Stimulated activated CD4-positive, alpha-beta T cell treated with anti-CD3 and anti-CD28 coated beads, Interleukin-12 subunit alpha, Interleukin-12 subunit beta, amount 100 ng/mL, for 4 hours (primary cell): Measurements from ENCODE around the gene DHDDS.
"Not testable (repeated sequence)": the region's sequence is repeated elsewhere in the genome, so short reads cannot be mapped to it uniquely, and the experiment has no call there.

Experiments
- DNase-seq: peaks from one replicate; pipeline ENCODE4 v3.0.0-alpha.2; 2020

Gene DHDDS, protein sequence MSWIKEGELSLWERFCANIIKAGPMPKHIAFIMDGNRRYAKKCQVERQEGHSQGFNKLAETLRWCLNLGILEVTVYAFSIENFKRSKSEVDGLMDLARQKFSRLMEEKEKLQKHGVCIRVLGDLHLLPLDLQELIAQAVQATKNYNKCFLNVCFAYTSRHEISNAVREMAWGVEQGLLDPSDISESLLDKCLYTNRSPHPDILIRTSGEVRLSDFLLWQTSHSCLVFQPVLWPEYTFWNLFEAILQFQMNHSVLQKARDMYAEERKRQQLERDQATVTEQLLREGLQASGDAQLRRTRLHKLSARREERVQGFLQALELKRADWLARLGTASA

DNA sequence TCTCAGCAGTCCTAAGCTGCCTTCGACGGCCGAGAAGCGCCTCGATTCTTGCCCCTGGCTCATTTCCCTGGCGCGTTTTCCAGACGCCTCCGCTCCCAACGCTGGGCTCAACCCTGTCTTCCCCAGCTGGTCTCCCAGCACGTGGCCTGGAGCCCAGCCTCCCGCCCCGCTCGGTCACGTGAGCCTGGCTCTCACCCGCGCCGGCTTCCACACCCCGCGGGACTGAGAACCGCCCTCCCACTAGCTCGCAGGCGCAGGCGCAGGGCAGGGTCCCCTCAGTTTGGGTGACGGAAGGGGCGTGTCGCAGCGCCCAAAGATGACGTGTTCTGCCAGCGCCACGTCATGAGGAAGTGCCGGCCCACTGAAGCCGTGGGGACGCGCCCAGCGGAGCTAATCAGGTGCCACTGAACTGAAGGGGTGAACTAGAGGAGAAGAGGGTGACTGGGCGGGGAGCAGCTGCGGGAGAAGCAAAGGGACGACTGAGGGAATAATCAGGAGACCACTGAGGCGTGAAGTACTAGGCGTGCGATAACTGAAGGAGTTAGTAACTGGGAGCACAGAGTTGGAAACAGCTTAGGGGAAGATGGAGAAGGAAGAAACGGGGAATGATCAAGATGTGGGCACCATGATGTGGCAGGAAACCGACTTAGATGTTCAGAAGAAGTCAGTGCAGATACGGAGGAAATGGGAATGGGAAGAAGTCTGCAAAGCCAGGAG lies at the start of gene DHDDS:
Gene DHDDS, plus strand, starts transcription at position 343 of the 717 bp plus-strand sequence. CDS start 625 bp downstream, outside the sequence.
- peak; percentile 98 for DNase-seq

DNA sequence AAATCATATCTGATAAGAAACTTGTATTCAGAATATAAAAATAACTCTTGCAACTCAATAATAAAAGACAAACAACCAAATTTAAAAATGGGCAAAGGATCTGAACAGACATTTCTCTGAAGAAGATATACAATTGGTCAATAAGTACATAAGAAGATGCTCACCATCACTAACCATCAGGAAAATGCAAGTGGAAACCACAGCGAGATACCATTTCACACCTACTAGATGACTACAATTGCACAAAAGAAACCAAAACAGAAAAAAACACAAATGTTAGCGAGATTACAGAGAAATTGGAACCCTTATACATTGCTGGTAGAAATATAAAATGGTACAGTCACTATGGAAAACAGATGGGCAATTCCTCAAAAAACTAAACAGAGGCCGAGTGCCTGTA lies 48.0 kb upstream of the DHDDS start:
- DNase-seq, result no peak

DNA sequence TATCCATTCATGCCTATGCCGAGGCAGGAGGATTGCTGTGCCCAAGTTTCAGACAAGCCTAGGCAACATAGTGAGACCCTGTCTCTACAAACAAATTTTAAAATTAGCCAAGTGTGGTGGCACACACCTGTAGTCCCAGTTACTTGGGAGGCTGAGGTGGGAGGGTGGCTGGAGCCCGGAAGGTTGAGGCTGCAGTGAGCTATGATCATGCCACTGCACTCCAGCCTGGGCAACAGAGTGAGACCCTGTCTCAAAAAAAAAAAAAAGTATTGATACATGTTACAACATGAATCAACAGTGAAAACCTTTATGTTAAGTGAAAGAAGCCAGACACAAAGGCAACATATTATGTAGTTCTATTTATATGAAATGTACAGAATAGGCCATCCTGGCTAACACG lies 47.1 kb upstream of the DHDDS start:
- not testable (repeated sequence) for DNase-seq

DNA sequence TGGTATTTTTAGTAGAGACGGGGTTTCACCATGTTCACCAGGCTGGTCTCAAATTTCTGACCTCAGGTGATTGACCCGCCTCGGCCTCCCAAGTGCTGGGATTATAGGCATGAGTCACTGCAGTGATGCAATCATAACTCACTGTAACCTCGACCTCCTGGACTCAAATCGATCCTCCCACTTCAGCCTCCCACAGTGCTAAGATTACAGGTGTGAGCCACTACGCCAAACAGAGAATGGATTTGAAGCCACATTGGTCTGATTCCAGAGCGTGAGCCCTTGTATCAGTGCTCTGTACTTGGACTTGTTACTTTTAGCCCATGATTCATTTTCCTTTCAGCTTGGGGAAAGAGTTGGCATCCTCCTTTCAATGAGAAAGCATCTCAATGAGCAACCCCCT lies 44.7 kb upstream of the DHDDS start:
- no peak for DNase-seq

DNA sequence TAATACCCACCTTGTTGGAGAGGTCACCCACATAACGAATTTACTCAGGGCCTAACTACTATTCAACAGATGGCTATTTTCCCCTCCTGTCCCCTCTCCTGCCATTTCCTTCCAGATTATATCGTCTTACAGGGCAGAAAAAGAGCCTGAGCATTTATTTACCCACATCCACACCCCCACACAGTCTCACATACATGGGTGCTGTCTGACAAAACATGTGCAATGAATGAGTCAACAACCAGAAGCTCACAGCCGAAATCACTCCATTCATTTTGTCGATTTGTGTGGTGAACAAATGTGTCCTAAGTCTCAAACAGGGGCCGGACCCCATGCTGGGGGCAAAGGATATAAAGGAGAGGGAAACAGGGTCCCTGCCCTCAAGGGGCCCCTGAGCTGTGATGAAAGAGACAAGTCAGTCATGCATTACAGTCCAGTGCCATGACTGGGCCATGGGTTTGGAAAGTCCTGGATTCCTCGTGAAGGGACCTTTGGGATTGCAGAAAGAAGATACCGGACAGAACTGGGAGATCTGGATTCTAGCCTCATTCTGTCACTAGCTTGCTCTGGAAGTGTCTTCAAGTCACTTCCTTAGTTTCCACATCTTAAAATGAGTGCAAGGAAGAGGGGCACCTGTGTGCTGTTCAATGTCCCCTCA lies 43.2 kb upstream of the DHDDS start:
- DNase-seq, result no peak

DNA sequence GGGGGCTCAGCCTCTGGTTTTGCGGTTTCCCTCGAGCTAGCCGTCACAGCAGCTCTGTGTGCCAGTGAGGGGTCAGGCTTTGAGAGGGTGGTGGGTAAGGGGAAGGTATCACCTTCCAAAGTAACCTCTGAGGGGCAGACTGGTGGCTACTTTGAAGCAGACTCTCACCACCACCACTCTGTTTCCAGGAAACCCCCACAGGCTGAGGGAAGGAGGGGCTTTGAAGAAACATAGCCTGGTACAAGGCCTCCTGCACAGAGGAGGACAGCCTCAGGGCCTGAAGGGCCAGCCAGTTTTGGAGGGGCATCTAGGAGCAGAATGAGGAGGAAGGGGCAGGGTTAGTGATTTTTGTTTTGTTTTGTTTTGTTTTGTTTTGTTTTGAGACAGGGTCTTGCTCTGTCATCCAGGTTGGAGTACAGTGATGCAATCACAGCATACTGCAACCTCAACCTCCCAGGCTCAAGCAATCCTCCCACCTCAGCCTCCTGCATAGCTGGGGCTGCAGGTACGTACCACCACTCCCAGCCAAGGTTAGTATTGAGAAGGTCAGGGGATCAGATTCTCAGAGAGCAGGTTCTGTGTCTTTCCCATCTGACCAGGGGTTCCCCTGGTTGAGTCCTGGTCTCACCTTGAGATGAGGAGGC lies 42.4 kb upstream of the DHDDS start:
- DNase-seq, result no peak

DNA sequence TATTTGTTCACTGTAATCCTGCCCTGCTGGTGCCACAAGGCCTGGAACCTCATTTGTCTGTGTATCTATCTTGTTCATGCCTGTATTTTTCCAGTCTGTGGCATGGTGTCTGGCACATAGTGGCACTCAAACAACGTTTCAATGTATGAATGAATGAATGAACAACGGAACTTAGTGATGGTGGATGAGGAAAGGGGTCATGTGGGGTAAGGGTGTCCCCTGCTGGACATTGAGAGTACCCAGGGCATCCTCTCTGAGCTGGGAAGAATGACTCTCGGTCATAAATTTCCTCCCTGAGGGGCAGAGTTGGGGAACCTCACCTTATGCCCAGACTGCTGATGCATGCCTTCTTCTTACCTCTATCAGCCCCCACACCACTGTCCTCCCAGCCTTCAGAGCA lies 40.7 kb upstream of the DHDDS start:
- no peak for DNase-seq

DNA sequence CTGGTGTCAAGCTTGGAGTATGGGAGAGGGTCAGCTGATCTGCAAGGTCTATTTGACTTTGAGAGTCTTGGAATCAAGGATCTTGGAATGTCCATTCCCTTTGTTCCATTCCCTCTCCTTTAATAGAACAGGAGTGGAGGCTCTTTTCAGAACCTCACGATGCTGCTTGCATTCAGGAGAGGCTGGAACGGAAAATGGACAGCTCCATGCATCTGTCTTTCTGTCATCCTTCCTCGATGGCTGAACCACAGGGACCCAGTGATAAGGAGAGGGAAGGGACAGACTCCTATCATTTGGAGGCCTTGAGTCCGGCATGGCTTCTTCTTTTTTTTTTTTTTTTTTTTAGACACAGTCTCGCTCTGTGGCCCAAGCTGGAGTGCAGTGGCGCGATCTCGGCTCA lies 36.4 kb upstream of the DHDDS start:
- DNase-seq, result no peak

DNA sequence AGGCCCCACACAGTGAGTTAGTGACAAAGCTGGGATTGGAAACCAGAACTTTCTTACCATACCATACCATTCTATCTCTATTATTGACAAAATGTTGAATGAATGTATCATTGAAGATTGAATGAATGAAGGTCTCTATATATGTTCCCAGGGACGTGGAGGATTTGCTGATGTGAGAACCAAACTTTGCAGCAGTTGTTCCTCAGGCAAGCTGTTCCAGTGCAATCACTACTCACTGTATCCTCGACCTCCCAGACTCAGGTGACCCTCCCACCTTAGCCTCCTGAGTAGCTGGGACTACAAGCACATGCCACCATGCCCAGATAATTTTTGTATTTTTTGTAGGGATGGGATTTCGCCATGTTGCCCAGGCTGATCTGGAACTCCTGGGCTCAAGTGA lies 33.1 kb upstream of the DHDDS start:
- no peak for DNase-seq

DNA sequence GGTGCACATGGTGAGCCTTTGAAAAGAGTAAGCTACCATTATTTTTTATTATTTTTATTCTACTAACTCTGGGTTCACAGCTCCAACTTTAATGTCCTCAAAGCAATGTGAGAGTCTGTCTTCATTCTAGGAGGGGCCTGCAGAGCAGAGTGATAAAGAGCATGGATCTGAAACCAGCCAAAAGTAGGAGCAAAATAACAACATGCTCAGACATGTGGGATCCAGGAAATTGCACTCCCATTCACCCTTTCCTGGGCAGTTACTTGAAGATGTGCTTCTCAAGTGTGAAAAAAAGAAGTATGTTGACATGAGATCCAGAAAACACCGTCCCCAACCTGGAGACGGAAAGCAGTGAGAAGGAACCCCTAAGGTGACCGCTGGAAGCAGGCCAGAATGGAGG lies 30.2 kb upstream of the DHDDS start:
- no peak for DNase-seq

DNA sequence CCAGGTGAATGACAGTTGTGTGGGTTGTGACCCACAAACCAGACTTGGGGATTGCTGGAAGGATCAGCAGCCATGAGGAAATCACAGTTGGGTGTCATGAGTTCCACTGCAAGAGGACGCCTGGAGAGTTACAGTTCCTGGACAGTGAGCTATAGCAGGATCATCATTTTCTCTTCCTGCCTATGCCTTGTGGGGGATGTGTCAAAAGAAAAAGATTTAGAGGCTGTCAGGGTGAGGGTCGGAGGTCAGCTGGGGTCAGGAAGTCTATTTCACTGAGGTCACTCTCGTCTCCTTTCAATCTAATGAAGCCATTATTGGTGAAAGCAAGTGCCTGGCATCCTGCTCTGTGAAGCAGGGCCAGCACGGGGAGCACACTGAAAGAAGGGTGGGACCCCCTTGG lies 28.5 kb upstream of the DHDDS start:
- no peak for DNase-seq

DNA sequence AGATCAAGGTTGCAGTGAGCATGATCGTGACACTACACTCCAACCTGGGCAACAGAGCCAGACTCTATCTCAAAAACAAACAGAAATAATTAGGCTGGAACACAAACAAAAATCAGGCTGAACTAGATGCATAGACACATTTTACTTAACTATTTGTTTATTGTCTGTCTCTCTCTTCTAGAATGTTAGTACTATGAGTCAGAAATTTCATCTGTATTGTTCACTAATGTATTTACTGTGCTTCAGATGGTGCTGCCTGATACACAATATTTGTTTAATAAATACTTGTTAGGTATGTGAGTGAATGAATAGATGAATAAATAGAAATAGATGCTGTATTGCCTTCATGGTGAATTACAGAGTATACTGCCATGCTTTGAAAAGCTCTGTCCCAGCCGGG lies 27.5 kb upstream of the DHDDS start:
- DNase-seq, result no peak

DNA sequence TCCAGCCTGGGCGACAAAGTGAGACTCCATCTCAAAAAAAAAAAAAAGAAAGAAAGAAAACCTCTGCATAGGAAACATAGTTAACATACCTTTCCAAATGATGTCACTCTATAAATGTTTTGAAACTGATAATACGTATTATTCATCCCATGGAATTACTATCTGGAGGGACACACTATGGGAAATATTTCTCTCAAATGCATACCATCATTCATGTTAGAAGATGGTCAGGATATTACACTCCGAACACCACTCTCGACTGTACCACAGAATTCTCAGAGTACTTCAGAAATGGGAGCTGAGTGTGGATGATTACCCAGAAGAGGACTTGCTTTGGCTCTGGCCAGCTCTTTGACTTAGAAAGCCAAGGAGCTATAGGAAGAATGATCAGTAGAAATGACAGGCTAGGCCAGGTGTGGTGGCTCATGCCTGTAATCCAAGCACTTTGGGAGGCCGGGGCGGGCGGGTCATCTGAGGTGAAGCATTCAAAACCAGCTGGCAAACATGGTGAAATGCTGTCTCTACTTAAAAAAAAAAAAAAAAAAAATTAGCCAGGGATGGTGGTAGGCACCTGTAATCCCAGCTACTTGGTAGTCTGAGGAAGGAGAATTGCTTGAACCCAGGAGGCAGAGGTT lies 26.7 kb upstream of the DHDDS start:
- no peak for DNase-seq

DNA sequence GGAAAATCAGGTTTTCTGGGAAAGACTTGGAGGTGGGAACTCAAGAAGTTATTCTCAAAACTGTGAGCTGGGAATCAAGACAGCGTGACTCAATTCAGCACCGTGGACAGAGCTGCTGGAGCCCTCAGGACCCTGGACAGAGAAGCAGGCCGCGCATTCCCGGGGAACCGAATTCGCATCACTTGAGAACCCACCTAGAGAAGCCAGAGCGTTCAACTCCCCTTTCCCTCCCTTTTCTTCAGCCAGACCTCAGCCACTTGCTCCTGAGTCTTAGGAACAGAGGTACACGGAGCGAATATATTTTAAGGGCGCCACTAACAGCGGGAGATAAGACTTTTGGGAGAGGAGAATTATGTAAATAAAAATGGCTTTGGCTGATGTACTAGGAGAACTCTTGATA lies 23.5 kb upstream of the DHDDS start:
- DNase-seq, result peak; percentile 71

DNA sequence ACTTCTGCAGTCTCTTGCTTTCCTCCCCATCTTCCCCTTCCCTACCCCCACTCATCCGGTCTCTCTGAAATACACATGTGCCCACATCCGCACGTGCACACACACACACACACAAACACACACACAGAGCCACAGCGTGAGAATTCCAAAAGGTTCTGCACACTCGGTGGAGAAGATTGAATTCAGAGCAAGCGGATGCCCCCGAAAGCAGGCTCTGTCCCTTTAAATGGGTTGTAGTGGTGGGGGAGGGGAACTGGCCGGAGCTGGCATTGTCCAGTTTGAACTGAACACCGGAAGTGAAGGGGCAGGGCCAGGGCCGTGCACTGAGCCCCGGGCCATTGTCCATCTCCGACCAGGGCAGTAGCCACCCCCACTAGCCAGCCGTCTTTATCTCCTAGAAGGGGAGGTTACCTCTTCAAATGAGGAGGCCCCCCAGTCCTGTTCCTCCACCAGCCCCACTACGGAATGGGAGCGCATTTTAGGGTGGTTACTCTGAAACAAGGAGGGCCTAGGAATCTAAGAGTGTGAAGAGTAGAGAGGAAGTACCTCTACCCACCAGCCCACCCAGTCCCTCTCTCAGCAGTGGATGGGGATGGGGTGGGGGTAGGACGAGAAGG lies 22.8 kb upstream of the DHDDS start:
- DNase-seq, result no peak

DNA sequence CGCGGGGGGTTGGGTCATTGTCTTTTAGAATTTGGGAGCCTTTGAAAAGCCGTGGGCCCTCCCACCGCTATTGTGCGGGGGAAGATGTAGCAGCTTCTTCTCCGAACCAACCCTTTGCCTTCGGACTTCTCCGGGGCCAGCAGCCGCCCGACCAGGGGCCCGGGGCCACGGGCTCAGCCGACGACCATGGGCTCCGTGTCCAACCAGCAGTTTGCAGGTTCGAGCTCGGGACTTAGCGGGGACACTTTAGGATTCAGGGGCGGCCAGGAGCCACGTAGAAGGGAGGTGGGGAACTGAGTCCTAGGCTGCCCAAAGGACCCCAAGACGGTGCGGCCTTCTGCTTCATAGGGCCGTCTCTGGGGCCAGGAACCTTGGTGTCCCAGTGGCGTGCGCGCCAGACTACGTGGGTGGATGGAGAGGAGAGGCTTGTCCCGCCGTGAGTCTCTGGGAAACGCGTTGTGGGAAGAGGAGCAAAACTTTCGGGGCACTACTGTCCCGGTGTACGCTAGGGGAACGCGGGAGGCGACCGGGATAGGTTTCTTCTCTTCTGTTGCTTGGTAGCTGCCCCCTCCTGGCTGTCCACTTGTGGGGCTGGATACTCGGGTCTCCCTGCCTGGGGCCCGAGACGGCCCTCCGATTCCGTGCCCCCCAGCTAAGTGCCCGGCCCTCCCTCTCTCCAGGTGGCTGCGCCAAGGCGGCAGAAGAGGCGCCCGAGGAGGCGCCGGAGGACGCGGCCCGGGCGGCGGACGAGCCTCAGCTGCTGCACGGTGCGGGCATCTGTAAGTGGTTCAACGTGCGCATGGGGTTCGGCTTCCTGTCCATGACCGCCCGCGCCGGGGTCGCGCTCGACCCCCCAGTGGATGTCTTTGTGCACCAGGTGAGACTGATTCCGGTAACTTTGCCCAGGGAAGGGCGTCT lies 21.2 kb upstream of the DHDDS start, which contains the start of gene LIN28A:
Gene LIN28A, plus strand, starts transcription at position 112 of the 918 bp plus-strand sequence. Its CDS starts 75 bp downstream, at position 187.
- no peak for DNase-seq

DNA sequence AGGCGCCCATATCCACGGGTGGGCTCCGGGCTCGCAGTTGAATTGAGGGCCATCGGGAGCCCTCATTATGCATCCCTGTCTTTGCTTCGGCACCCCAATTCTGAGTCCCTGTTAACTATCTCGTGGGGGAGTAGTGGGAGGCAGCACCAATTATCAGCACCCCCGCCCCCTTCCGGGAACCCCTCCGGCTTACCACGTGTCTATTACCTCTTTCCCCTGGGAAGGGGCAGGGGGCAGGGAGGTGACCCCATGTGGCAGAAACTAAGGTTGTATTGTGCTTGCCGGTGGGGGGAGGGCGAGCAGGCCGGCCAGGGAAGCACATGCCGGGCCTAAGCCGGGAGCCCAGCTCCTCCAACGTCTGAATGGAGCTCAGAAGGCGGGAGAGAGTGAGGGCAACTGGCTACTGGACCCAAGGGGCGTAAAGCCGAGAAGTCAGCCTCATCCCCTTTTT lies 20.5 kb upstream of the DHDDS start:
- no peak for DNase-seq

DNA sequence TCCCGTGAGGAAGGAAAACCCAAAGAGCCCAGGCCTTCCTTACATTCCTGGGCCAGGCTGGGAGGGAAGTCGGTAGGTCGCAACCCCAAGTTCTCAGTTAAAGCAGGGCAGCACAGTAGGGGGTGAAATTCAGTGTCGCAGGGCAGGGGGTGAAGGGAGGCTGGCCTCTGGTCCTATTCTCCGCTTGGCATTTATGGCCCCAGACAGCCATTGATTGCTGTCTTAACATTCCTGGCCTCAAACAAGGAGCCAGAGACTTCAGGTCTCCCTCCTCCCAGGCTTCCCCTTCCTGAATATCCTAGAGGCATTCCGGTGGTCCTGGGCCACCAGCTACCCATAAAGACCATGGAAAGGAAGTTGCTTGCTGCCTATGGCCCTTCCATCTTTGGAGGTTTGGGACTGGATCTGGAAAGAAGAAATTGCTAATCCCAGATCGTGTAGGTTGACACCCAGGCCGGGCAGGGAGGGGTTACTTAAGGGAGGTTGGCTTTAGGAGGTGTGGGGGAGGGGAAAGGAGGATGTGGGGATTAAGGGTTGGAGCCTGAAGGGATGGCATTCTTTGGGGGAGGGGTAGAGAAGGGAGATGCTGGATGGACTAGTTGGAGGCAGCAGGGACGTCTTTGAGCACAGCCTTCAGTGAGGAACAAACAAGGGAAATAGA lies 19.8 kb upstream of the DHDDS start:
- DNase-seq, result no peak

DNA sequence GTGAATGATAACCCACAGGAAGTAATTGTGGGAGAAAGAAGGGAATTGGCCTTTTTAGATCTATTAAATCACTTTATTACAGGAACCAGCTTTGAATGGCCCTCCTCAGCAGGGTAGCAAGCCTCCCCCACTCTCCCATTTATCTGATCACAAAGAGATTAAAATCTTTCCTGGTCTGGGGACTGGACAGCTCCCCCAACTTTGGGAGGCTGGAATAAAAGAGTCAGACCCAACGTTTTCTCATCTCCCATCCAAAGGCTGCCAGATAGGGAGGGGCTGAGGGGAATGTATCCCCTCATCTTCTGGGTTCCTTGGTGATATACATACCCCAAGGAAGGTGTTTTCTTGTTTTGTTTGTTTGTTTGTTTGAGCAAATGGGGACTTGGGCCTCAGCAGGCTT lies 19.1 kb upstream of the DHDDS start:
- DNase-seq, result no peak

DNA sequence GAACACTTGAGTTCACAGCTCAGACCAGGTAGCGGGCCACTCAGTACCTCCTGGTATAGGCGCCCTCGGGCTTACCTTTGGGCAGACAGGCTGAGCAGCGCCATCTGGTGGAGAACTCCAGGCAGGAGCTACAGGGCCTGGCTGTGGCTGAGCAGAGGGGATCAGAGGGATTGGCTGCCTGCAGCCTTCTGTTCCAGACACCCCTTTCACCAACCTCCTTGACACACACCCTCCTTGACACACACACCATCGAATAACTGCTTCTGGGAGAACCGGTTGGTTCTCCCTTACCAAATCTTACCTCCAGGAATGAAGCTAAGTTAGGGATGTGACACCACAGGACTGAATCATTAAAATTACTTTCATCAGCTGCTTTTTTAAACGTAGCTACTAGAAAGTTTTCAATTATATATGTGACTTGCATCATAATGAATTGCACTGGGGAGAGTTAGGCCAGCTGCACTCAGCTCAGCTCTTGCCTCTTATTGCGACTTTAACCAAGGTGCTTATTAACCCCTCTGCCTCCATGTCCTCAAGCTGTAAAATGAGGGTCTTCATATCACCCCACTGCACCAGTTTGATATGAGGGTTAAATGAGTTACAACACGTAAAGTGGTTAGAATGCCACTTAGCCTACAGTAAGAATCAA lies 14.9 kb upstream of the DHDDS start:
- DNase-seq, result peak; percentile 85
